AG04450 (cell line): ENCODE data around the gene GNAI2. TPM values are rescaled to one million over a fixed set of nuclear protein-coding genes. Genes with fewer than 3 reads are reported as not detected.
"Not testable (repeated sequence)": the region's sequence is repeated elsewhere in the genome, so short reads cannot be mapped to it uniquely, and the experiment has no call there.

Experiments used
- CTCF ChIA-PET: fragments of 300-600, 350-600 bp; formaldehyde crosslinking; extraction: SDS; loops from one replicate; lab custom pipeline; 2022; ENCODE audit warnings: antibody characterized with exemption, inconsistent platforms; lab: Charles Lee
- POLR2A ChIA-PET: fragments of 350-600 bp; formaldehyde crosslinking; extraction: SDS; loops from one replicate; lab custom pipeline; 2021; ENCODE audit warnings: antibody characterized with exemption, inconsistent platforms; lab: Yijun Ruan, JAX
- DNase-seq: peaks from one replicate; pipeline ENCODE4 v3.0.0-alpha.2; 2011; ENCODE audit warnings: low read depth, low spot score
- H3K27ac ChIP-seq: one replicate; pipeline ENCODE4 v1.5.1; 2012; ENCODE audit warnings: low read depth, low read length, control low read depth
- H3K27me3 ChIP-seq: one replicate; pipeline ENCODE4 v1.6.0; 2012; ENCODE audit warnings: low read length; ENCODE audit not compliant: control insufficient read depth, insufficient read depth
- H3K4me3 ChIP-seq: 2 replicates; pipeline ENCODE4 v1.5.1; 2011; ENCODE audit warnings: mild to moderate bottlenecking, low read depth, low read length, control low read depth
- H3K9me3 ChIP-seq: 2 replicates; pipeline ENCODE4 v1.5.1; 2012; ENCODE audit warnings: low read length; ENCODE audit not compliant: control insufficient read depth, insufficient read depth
- polyA plus RNA-seq: library from polyadenylated mRNA; depleted of rRNA; stranded (reverse); fragments of >200 nt; gene quantifications from 2 replicates; pipeline ENCODE4 v1.2.3, GENCODE V29; 2011
- TF ChIP-seq, protein P1 (sequence below): IDR thresholded peaks from 2 replicates; pipeline ENCODE4 v1.5.1; 2011; ENCODE audit warnings: low read depth, low read length, control low read depth, inconsistent platforms

The GNAI2 gene
- polyA plus RNA-seq, 1 experiment, result 603 TPM

DNA sequence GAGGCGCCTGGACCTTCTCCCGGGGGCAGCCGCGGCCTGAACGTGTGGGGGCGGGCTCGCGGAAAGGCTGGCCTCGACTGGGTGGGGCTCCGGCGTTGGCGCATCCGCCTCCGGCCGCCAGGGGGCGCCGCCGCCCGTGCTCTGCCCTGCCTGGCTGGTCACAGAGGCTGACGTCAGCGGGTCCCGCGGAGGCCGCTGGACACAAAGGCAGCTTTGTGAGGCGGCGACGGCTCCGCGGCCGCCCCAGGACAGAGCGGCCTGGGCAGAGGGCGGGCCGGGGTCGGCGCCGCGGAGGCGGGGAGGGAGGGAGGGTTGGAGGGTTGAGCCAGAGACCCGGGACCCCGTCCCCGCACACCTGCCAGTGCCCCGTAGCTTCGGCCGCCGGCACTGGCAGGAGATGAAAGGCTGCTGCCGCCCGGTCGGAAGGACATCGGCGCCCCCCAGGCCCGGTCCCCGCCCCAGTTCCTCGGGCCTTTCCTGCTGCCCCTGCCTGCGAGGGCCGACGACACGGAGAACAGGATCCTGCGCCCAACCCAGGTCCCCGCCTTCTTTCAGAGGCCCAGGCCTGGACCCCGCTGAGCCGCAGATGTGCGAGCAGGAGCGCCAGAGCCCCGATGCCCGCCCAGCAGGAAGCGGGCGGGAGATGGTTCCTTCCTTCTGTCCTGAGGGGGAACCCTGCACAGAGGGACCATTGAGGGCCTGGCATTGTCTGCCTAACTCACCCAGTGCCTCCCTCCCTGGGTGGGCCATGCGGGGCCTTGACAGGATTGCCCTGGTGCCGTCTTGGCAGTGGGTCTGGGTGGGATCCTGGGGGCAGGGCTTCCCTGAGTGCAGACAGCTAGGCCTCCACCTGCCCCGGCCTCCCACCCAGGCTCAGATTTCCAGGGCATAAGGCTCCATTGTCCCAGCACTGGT lies 24.3 kb downstream of the GNAI2 start:
- POLR2A ChIA-PET, result interaction anchor here (0.5 to 1.3 kb wide), 5 partner anchors 9 to 353 kb away, joined by 3 to 9 read pairs (median 4); partner anchors contain the start of genes GNAI2 and SEMA3B

GRCh38 chr3:50260942-50261441 lies 25.0 kb downstream of the GNAI2 start:
- TF ChIP-seq, protein P1, sequence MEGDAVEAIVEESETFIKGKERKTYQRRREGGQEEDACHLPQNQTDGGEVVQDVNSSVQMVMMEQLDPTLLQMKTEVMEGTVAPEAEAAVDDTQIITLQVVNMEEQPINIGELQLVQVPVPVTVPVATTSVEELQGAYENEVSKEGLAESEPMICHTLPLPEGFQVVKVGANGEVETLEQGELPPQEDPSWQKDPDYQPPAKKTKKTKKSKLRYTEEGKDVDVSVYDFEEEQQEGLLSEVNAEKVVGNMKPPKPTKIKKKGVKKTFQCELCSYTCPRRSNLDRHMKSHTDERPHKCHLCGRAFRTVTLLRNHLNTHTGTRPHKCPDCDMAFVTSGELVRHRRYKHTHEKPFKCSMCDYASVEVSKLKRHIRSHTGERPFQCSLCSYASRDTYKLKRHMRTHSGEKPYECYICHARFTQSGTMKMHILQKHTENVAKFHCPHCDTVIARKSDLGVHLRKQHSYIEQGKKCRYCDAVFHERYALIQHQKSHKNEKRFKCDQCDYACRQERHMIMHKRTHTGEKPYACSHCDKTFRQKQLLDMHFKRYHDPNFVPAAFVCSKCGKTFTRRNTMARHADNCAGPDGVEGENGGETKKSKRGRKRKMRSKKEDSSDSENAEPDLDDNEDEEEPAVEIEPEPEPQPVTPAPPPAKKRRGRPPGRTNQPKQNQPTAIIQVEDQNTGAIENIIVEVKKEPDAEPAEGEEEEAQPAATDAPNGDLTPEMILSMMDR, result no peak
- ChIA-PET CTCF (interaction anchor here (0.8 to 1.7 kb wide), 3 partner anchors 14 to 32 kb away, joined by 3 to 6 read pairs (median 3); no protein-coding TSS in a partner anchor), POLR2A (no interaction called here)
- DNase-seq, result no peak
- Histone ChIP-seq H3K9me3 (no peaks in the 10 kb centered on the region; the same call in 1 of the 2 replicates), H3K4me3 (no peak overlapping the region; the same call in 1 of the 2 replicates), H3K27me3 (no peaks in the 10 kb centered on the region), H3K27ac (no peak overlapping the region)

More for the DNA sequence above, 24.3 kb downstream of the GNAI2 start:
- no peaks in the 10 kb centered on the region; the same call in 1 of the 2 replicates for H3K9me3 ChIP-seq
- H3K27me3 ChIP-seq, result no peaks in the 10 kb centered on the region
- DNase-seq, result no peak
- peak overlapping the region; percentile 89 for H3K27ac ChIP-seq
- CTCF ChIA-PET, result interaction anchor here (0.6 to 4.8 kb wide), 20 partner anchors 9 to 110 kb away, joined by 3 to 35 read pairs (median 4); partner anchors contain the start of genes GNAI2, HYAL2, LSMEM2 and SEMA3B
- peak overlapping the region; percentile 56 for H3K4me3 ChIP-seq
- TF ChIP-seq, protein P1, result peak; percentile 81

- ChIA-PET POLR2A (no interaction called here), CTCF (interaction anchor here (0.8 to 1.7 kb wide), 3 partner anchors 13 to 33 kb away, joined by 3 to 6 read pairs (median 6); no protein-coding TSS in a partner anchor)
- no peak overlapping the region for H3K27ac ChIP-seq
- no peak overlapping the region for H3K4me3 ChIP-seq
- H3K9me3 ChIP-seq, result no peaks in the 10 kb centered on the region; the same call in 1 of the 2 replicates
- H3K27me3 ChIP-seq, result no peaks in the 10 kb centered on the region
- TF ChIP-seq, protein P1, result no peak
- DNase-seq, result no peak
These were observed 25.5 kb downstream of the GNAI2 start for GRCh38 chr3:50261505-50261904.

- CTCF ChIA-PET, result interaction anchor here (0.8 to 1.7 kb wide), 2 partner anchors 13 to 15 kb away, joined by 6 read pairs; no protein-coding TSS in a partner anchor
- DNase-seq, H3K27me3 ChIP-seq, POLR2A ChIA-PET, H3K4me3 ChIP-seq, H3K27ac ChIP-seq, H3K9me3 ChIP-seq: not testable (repeated sequence)
These were observed 26.2 kb downstream of the GNAI2 start for GRCh38 chr3:50262200-50262599.

DNA sequence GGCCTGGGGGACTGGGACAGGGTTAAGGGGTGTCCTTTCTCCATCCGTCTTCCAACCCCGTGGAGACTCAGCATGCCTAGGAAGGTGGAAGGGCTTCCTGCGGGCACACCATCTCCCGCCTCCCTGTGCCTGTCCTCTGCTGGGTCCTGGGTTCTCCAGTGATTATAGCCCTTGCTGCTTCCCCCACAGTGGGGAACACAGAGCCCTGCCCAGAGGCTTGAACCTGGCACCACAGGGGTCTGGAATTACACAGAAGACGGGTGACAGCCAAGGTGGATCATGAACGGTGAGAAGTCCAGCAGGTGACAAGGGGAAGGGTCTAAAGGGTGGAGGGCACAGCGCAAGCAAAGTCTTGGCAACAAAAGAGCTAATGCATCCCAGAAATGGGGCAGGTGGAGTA lies 26.8 kb downstream of the GNAI2 start:
- Histone ChIP-seq H3K9me3 (no peaks in the 10 kb centered on the region; the same call in 1 of the 2 replicates), H3K27ac (no peak overlapping the region), H3K27me3 (no peaks in the 10 kb centered on the region), H3K4me3 (no peak overlapping the region)
- DNase-seq, result no peak
- TF ChIP-seq, protein P1, result no peak
- ChIA-PET CTCF (interaction anchor here (1.0 to 2.8 kb wide), 3 partner anchors 12 to 36 kb away, joined by 3 to 22 read pairs (median 4); no protein-coding TSS in a partner anchor), POLR2A (interaction anchor here (0.5 kb wide), 1 partner anchor 59 kb away, joined by 3 read pairs; no protein-coding TSS in a partner anchor)
